ENCODE results near the gene CDC14B. TPM values are rescaled to one million over a fixed set of nuclear protein-coding genes. Genes with fewer than 3 reads are reported as not detected.
A peak's percentile ranks its signal among the peaks of the same experiment; 100 is the strongest.

Gene CDC14B
- total RNA-seq, 1 experiment from 2014 or later, result 28.4 TPM

GRCh38 chr9:96498796-96499195 lies 120.8 kb downstream of the CDC14B start:
- no peak for DNase-seq
- Histone ChIP-seq H3K27me3 (ENCODE audit: insufficient read depth, low read length) (no peaks in the 10 kb centered on the region), H3K14ac (ENCODE audit: insufficient read depth, low read length) (no peak overlapping the region), H2BK5ac (ENCODE audit: insufficient read length, low read length) (no peak overlapping the region), H2BK120ac (ENCODE audit: low read depth, low read length, poor library complexity, severe bottlenecking) (no peak overlapping the region), H3K23me2 (ENCODE audit: insufficient read length, low read depth, low read length, poor library complexity, severe bottlenecking) (no peaks in the 10 kb centered on the region), H2BK20ac (ENCODE audit: low read depth, low read length, poor library complexity, severe bottlenecking) (no peak overlapping the region), H3K4me1 (ENCODE audit: insufficient read depth, low read length) (peaks cover 4% of the 10 kb centered on the region; the same call in 1 of the 2 replicates), H2AFZ (ENCODE audit: low read length) (no peak overlapping the region), H3K23ac (ENCODE audit: insufficient read length, low read depth, low read length) (no peak overlapping the region), H3K9me3 (ENCODE audit: control insufficient read depth, low read depth, low read length) (no peaks in the 10 kb centered on the region), H3K79me2 (ENCODE audit: insufficient read depth, low read length) (no peaks in the 10 kb centered on the region), H3K79me1 (ENCODE audit: insufficient read depth, low read depth, low read length, poor library complexity, severe bottlenecking) (no peaks in the 10 kb centered on the region), H4K91ac (ENCODE audit: insufficient read length, low read depth, low read length) (no peak overlapping the region), H3K18ac (ENCODE audit: insufficient read length, low read depth, low read length) (no peak overlapping the region), H3K56ac (ENCODE audit: insufficient read length, low read depth, low read length) (no peak overlapping the region), H3K27ac (ENCODE audit: insufficient read length, low read depth, low read length) (no peak overlapping the region), H3K9ac (ENCODE audit: extremely low read depth, insufficient read length, low read length) (no peak overlapping the region), H4K5ac (ENCODE audit: insufficient read length, low read depth, low read length) (no peak overlapping the region), H3K4me2 (ENCODE audit: insufficient read depth, insufficient read length, low read length) (no peak overlapping the region), H4K8ac (replicated peaks; ENCODE audit: insufficient read length, low read depth, low read length) (no peak overlapping the region), H2BK15ac (ENCODE audit: low read depth, low read length) (no peak overlapping the region), H3K4ac (ENCODE audit: low read depth, low read length) (no peak overlapping the region), H2AK5ac (ENCODE audit: insufficient read length, low read length) (no peak overlapping the region), H2BK12ac (ENCODE audit: insufficient read length, low read depth, low read length) (no peak overlapping the region), H4K20me1 (ENCODE audit: control insufficient read depth, insufficient read depth, insufficient read length) (no peaks in the 10 kb centered on the region), H3T11ph (ENCODE audit: low read length) (no peak overlapping the region)
- Mint-ChIP-seq H3K36me3 (ENCODE audit: insufficient read depth in 1 of 3, low read depth in 3 of 3) (peaks cover 0 to 3% (median 2%) of the 10 kb centered on the region in 3 experiments; a peak in 3 of 7 replicates), H3K27ac (peak overlapping the region; percentile 32 to 94 (median 82); a peak in 5 of 7 replicates), H3K9me3 (no peaks in the 10 kb centered on the region), H3K4me1 (peaks cover 39 to 42% of the 10 kb centered on the region in 2 experiments), H3K4me3 (no peak overlapping the region), H3K27me3 (ENCODE audit: low read depth) (no peaks in the 10 kb centered on the region)
- no peak for TF ChIP-seq CTCF (conservative IDR thresholded peaks at IDR 0.05)
- WGBS (ENCODE audit: extremely low coverage, insufficient read length, low lambda C conversion rate), result no CpG with 5 or more reads among the region's 7 CpGs
